Parathyroid adenoma (tissue), 2 donors: Measurements from ENCODE around the gene ARFGAP1.
A peak's percentile ranks its signal among the peaks of the same experiment; 100 is the strongest.

Experiments used
- H2AFZ ChIP-seq: fragments of 300-600 bp; sonication (generic); one replicate; pipeline ENCODE4 v1.7.0; 2017; ENCODE audit warnings: antibody characterized with exemption, mild to moderate bottlenecking
- H3K27ac ChIP-seq: fragments of 300-600 bp; sonication (generic); one replicate; pipeline ENCODE4 v1.7.0; 2017
- H3K27me3 ChIP-seq: fragments of 300-600 bp; sonication (generic); one replicate; pipeline ENCODE4 v1.7.0; 2017; ENCODE audit warnings: low read length; ENCODE audit not compliant: control insufficient read depth, insufficient read depth
- H3K36me3 ChIP-seq: fragments of 300-600 bp; sonication (generic); one replicate; pipeline ENCODE4 v1.7.0; 2017; ENCODE audit warnings: low read length; ENCODE audit not compliant: control insufficient read depth, insufficient read depth
- H3K4me1 ChIP-seq: fragments of 300-600 bp; sonication (generic); one replicate; pipeline ENCODE4 v1.7.0; 2017; ENCODE audit warnings: control low read depth
- H3K4me2 ChIP-seq: fragments of 300-600 bp; sonication (generic); one replicate; pipeline ENCODE4 v1.7.0; 2017; ENCODE audit warnings: low read length
- H3K4me3 ChIP-seq: fragments of 300-600 bp; sonication (generic); one replicate; pipeline ENCODE4 v1.7.0; 2017; ENCODE audit warnings: low read depth, low read length
- H3K79me2 ChIP-seq: fragments of 300-600 bp; sonication (generic); one replicate; pipeline ENCODE4 v1.7.0; 2017; ENCODE audit warnings: control low read depth
- H3K9ac ChIP-seq: fragments of 300-600 bp; sonication (generic); one replicate; pipeline ENCODE4 v1.7.0; 2017; ENCODE audit warnings: mild to moderate bottlenecking
- H3K9me3 ChIP-seq: fragments of 300-600 bp; sonication (generic); one replicate; pipeline ENCODE4 v1.7.0; 2017; ENCODE audit warnings: low read length; ENCODE audit not compliant: control insufficient read depth
- CTCF ChIP-seq: fragments of 300-600 bp; sonication (generic); IDR thresholded peaks from one replicate; pipeline ENCODE4 v1.7.0; 2017; ENCODE audit warnings: antibody characterized with exemption, mild to moderate bottlenecking
- donor health status: primary hyperparathyroidism.

ARFGAP1 gene

DNA sequence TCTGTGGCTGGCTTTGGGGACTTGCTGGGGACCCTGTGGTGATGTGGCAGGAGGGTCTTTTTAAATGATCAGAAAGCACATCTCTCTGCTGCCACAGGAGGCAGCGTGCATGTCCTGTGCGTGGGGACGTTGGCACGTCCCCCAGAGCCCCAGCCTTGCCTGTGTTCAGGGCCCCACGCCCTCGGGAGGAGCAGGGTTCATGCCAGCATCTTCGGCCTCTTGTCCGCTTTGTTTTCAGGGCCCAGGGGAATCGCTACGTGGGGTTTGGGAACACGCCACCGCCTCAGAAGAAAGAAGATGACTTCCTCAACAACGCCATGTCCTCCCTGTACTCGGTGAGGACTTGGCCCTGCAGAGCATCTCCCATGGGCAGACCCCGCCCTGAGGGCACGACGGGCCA is 6.0 kb downstream of the ARFGAP1 start:
- Histone ChIP-seq H3K27me3 (no peaks in the 10 kb centered on the region), H3K79me2 (peaks cover 7% of the 10 kb centered on the region)
- no peak for TF ChIP-seq CTCF

DNA sequence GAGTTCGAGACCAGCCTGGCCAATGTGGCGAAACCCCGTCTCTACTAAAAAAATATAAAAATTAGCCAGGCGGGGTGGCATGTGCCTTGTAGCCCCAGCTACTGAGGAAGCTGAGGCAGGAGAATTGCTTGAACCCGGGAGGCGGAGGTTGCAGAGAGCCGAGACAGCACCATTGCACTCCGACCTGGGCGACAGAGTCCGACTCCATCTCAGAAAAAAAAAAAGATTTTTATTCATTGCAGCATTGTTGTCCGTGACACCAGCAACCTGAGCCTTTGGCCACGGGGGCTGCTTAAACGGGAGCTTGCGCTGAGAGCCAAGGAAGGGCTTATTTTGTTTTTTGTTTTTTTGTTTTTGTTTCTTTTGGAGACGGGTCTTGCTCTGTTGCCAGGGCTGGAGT is 7.3 kb downstream of the ARFGAP1 start:
- no peak overlapping the region for H3K4me2 ChIP-seq
- H3K4me3 ChIP-seq = no peak overlapping the region
- no peaks in the 10 kb centered on the region for H3K36me3 ChIP-seq
- H3K27ac ChIP-seq = no peak overlapping the region
- no peak for TF ChIP-seq CTCF
- H3K4me1 ChIP-seq = no peaks in the 10 kb centered on the region
- H3K9ac ChIP-seq = no peak overlapping the region
- no peaks in the 10 kb centered on the region for H3K27me3 ChIP-seq
- no peaks in the 10 kb centered on the region for H3K9me3 ChIP-seq
- H2AFZ ChIP-seq = no peak overlapping the region
- peaks cover 3% of the 10 kb centered on the region for H3K79me2 ChIP-seq

More for the DNA sequence above, 6.0 kb downstream of the ARFGAP1 start:
- Histone ChIP-seq H3K9me3 (no peaks in the 10 kb centered on the region), H3K27ac (no peak overlapping the region), H2AFZ (no peak overlapping the region), H3K36me3 (no peaks in the 10 kb centered on the region), H3K4me3 (no peak overlapping the region), H3K4me2 (no peak overlapping the region), H3K9ac (no peak overlapping the region), H3K4me1 (no peaks in the 10 kb centered on the region)

DNA sequence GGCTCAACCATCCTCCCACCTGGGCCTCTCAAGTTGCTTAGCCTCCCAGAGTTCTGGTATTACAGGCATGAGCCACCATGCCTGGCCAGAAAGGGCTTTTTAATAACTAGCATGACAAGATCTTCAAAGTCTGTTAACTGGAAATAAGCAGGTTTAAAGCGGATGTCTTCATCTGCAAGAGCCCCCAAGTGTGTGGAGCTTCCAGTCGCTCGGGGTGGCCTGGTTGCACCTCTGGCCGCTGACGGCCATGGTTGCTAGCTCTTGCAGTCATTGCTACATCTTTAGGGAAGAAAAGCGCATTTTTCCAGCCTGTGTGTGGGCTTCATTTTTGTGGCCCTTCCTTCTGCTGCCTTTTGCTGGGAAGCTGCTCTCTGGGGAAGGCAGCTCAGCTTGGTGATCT is 7.8 kb downstream of the ARFGAP1 start:
- H3K27ac ChIP-seq = no peak overlapping the region
- H3K79me2 ChIP-seq = peaks cover 3% of the 10 kb centered on the region
- H3K9me3 ChIP-seq = no peaks in the 10 kb centered on the region
- H3K9ac ChIP-seq = no peak overlapping the region
- no peaks in the 10 kb centered on the region for H3K36me3 ChIP-seq
- H3K27me3 ChIP-seq = no peaks in the 10 kb centered on the region
- no peak overlapping the region for H2AFZ ChIP-seq
- no peak overlapping the region for H3K4me2 ChIP-seq
- H3K4me1 ChIP-seq = no peaks in the 10 kb centered on the region
- no peak for TF ChIP-seq CTCF
- H3K4me3 ChIP-seq = no peak overlapping the region

DNA sequence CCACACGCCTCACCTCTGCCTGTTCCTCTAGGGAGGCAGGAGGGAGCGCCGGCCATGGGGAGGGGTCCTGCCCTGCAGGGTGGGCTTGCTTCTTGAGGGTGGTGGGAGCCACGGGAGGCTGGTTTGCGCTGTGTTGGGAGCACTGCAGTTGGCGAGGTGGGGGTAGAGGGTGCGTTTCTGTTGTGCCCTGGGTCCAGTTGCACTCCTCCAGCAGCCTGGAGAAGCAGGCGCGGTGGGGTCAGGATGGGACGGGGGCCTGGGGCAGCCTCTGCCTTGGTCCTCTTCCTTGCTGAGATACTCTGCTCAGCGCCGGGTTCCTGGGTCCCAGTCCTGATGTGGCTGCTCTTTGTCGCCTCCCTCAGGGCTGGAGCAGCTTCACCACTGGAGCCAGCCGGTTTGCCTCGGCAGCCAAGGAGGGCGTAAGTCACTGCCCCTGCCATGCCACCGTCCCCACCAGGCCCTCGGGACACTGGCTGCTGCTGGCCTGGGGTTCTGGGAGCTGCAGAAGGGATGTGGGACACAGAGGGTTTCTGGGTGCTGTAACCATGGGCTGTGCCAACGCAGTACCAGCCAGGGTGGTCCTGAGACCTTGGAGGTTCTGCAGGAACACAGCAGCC is 8.4 kb downstream of the ARFGAP1 start:
- peak; percentile 6 for TF ChIP-seq CTCF
- H3K4me1 ChIP-seq = no peaks in the 10 kb centered on the region
- no peak overlapping the region for H3K9ac ChIP-seq
- no peak overlapping the region for H2AFZ ChIP-seq
- no peak overlapping the region for H3K4me3 ChIP-seq
- no peak overlapping the region for H3K4me2 ChIP-seq
- peaks cover 3% of the 10 kb centered on the region for H3K79me2 ChIP-seq
- H3K27ac ChIP-seq = no peak overlapping the region
- no peaks in the 10 kb centered on the region for H3K9me3 ChIP-seq
- no peaks in the 10 kb centered on the region for H3K27me3 ChIP-seq
- H3K36me3 ChIP-seq = no peaks in the 10 kb centered on the region
